GM10847 (cell line): ENCODE data around the gene AGA.

Source experiments
- POLR2A ChIP-seq: IDR thresholded peaks from 2 replicates; pipeline ENCODE4 v1.6.1; 2011; ENCODE audit not compliant: insufficient read length; ENCODE audit errors: extremely low read depth

The AGA gene

DNA sequence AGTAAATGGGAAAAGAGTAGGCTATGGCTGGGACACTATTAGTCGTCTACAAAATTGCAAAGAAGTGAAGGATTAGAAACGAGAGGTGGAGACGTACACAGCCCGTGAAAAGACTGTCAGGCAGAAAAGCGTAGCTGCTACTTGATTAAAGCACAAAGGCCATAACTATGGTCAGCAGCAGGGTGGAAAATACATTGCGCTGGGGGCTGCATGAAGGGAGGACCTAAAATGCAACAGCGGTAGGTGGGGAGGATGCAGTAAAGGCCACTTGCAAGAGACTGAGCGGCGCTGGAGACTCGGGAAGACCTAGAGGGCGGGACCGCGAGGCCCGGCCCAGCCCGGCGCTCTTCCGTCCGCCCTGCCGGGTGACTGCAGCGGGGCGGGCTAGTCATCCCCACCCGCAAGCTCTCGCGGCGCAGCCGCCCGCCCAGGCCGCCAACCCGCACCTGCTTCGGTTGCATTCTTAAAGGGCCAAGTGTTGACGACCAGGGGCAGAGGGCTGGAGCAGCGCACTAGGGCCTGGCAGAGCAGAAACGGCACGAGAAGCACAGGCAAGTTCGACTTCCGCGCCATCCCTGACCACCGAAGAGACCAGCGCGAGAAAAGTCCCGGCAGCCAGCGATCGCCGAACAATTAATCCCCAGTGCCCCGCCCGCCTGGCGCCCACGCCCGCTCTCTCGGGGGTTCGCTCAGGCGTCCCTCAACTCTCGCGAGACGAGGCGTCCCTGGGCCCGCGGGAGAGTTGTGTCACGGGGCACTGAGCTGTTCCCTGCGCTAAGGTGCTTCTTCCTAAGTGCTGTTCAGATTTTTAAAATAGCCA lies at the start of gene AGA:
TSS of gene AGA (minus strand) at position 635 of the 820 bp plus-strand sequence. CDS start at position 573, 62 bp downstream.
- peak; percentile 87 for TF ChIP-seq POLR2A

DNA sequence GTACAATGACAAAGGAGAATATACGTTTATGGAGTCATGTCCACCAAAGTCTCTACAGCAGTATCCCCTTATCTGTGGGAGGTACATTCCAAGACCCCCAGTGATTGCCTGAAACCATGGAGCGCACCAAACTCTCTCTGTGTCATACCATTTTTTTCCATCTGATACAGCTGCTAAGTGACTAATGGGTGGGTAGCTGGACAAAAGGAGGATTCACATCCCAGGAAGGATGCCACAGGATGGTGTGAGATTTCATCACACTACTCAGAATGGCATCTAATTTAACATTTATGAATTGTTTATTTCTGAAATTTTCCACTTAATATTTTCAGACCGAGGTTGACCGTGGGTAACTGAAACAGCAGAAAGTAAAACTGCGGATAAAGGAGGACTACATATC lies 49.8 kb upstream of the AGA start:
- TF ChIP-seq POLR2A, result no peak

GRCh38 chr4:177490769-177491168 lies 48.5 kb upstream of the AGA start:
- no peak for TF ChIP-seq POLR2A

DNA sequence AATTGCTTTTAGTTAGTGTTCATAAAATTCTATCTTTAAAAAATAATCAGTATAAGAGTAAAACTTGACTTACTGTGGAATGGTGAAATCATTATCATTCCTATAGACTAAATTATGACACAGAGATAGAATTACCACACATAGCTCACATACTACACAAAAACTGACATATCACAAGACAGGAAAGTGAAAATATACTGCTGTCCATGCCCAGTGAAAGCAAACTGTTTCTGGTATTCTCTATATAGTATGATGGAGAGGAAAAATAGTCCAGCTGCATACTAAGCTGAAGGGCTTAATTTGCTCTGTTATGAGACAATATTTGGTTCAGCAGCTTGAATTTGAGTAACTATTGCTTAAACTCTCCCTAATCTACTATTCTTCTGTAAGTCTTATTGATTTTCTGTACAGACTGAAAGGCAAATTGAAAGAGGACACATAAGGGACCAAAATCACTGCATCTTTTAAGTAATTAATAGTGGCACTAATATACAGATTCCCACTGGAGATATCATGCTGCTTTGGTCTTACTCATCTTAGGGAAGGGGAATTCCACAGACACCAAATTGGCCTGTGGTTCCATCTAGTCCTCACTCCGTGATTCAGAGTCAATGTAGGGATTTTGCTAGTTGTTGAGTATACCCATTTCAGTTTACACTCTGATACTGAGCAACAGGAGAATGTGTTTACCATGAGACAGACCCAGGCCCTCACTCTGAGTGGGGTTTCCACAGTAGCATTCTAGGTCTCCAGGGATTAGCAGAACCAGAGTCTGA lies 47.4 kb upstream of the AGA start:
- TF ChIP-seq POLR2A, result no peak

- no peak for TF ChIP-seq POLR2A
Observed at GRCh38 chr4:177487977-177488376, 45.7 kb upstream of the AGA start.

- TF ChIP-seq POLR2A, result no peak
Observed at GRCh38 chr4:177485528-177485927, 43.3 kb upstream of the AGA start.

GRCh38 chr4:177484613-177485021 lies 42.4 kb upstream of the AGA start:
- no peak for TF ChIP-seq POLR2A

- no peak for TF ChIP-seq POLR2A
Observed at GRCh38 chr4:177483760-177484159, 41.5 kb upstream of the AGA start.

DNA sequence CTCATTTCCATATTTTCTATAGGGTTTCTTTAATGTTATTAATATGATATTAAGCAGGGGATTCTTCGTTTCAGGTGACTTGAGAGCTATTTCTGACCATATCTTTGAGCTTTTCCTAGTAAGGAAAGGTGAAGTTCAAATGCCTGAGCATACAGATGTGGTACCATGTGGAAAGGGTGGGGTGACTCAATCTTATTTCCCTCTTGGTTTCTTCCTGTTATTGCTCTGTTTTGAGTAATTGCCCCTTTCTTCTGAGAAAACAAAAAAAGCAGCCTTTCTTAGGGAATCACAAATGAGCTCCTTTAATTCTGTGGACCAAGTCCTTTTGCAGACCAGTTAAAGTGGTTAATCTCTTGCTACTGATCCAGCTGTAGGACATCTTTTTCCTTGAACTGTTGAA lies 41.0 kb upstream of the AGA start:
- TF ChIP-seq POLR2A, result no peak

GRCh38 chr4:177482367-177482766 lies 40.1 kb upstream of the AGA start:
- no peak for TF ChIP-seq POLR2A

- no peak for TF ChIP-seq POLR2A
Observed at GRCh38 chr4:177480795-177481194, 38.6 kb upstream of the AGA start.

GRCh38 chr4:177479063-177479462 lies 36.8 kb upstream of the AGA start:
- TF ChIP-seq POLR2A, result no peak

GRCh38 chr4:177478496-177478895 lies 36.3 kb upstream of the AGA start:
- no peak for TF ChIP-seq POLR2A

- no peak for TF ChIP-seq POLR2A
Observed at GRCh38 chr4:177473991-177474390, 31.8 kb upstream of the AGA start.

DNA sequence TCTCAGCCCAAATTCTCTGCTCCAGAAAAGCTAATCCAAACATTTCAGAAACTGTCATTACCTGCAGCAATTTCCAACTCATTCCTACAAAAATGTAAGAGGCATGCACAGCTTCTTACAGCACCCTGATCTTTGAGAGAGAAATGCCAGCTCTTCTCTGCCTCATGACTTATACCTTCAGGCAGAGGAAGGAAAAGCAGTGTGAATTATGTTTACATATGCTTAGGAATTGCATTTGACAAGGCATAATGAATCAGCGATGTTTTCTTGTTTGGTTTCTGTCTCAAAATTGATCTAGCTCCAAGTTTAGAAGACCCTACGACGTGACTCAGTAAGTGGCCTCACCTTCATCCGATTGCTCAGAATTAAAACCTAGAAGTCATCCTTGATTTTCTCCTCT lies 21.8 kb upstream of the AGA start:
- TF ChIP-seq POLR2A, result no peak

DNA sequence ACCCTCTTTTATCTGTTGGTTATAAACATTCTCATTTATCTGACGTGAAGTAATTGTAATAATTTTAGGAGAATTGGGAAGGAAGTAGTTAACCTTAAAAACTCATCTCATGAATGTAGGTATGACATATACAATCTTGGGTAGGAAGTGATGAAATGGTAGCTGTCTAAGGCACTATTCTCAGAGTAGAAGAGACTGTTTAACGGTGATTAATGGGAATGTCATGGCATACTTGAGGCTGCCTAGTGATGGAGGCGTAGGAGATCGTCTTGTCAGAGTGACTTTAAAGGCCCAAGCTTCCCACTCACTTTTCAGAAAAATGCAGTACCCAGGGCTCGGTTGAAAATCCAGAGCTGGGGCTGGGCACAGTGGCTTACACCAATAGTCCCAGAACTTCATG lies 19.4 kb upstream of the AGA start:
- no peak for TF ChIP-seq POLR2A

DNA sequence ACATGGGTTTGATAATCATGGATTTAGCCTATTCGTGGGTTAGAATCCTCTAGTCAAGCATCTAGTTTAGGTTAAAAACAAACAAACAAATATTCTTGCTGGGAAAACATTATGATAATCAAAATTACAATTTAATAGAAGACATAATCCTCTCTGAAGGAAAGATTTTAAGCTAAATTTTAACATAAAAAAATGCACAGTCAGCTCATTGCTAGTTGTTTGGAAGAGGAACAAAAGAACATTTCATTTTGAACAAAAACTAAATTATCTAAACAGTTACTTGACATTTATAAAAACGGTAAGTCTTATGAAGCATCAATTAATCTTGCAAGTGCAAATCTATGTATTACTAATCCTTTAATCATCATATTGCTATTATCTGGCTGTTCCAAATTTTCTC lies 18.2 kb upstream of the AGA start:
- no peak for TF ChIP-seq POLR2A

GRCh38 chr4:177455561-177455970 lies 13.3 kb upstream of the AGA start:
- TF ChIP-seq POLR2A, result no peak
